DND-41 (cell line): Measurements from ENCODE around the gene ACSF3.

Experiments
- EZH2 ChIP-seq: IDR thresholded peaks from 3 replicates; pipeline ENCODE4 v1.6.1; 2012; ENCODE audit warnings: borderline replicate concordance, low read depth, mild to moderate bottlenecking, moderate library complexity, low read length, inconsistent platforms; ENCODE audit not compliant: severe bottlenecking
- TF ChIP-seq, protein P1 (sequence below): IDR thresholded peaks from 2 replicates; pipeline ENCODE4 v1.5.1; 2012; ENCODE audit warnings: borderline replicate concordance, low read length, moderate library complexity, mild to moderate bottlenecking; ENCODE audit not compliant: poor library complexity, severe bottlenecking; ENCODE audit errors: extremely low read depth

DNA sequence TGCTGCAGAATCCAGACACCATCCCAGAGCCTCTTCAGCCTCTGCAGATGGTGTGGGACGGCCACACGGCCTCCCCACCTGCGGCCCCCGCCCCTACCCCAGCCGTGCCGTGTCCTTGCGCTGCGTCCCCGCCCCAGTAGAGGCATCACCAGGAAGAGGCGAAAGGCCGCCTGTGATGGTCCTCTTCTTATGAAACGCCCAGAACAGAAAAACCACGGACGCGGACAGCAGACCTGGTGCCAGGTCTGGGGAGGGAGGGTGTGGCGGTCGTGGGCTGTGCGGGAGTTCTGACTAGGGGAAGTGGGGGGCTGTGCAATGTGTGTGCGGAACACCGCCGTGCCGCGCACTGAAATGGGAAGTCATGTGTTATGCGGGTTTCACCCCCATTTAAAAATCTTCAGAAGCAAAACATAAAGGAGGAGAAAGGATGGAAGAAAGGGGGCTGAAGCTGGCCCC lies 25.5 kb downstream of the ACSF3 start:
- TF ChIP-seq, protein P1, sequence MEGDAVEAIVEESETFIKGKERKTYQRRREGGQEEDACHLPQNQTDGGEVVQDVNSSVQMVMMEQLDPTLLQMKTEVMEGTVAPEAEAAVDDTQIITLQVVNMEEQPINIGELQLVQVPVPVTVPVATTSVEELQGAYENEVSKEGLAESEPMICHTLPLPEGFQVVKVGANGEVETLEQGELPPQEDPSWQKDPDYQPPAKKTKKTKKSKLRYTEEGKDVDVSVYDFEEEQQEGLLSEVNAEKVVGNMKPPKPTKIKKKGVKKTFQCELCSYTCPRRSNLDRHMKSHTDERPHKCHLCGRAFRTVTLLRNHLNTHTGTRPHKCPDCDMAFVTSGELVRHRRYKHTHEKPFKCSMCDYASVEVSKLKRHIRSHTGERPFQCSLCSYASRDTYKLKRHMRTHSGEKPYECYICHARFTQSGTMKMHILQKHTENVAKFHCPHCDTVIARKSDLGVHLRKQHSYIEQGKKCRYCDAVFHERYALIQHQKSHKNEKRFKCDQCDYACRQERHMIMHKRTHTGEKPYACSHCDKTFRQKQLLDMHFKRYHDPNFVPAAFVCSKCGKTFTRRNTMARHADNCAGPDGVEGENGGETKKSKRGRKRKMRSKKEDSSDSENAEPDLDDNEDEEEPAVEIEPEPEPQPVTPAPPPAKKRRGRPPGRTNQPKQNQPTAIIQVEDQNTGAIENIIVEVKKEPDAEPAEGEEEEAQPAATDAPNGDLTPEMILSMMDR, result no peak
- TF ChIP-seq EZH2, result no peak
